SKM-1 treated with dmso at 0.1 percent for 144 hours (cell line): ENCODE measurements around the gene NTRK3.

Experiments used
- DNase-seq: peaks from one replicate; lab custom pipeline; 2025; ENCODE audit not compliant: unreplicated experiment; lab: John Stamatoyannopoulos, UW

Gene NTRK3

GRCh38 chr15:88126695-88127431 is 129.7 kb downstream of the NTRK3 start:
- no peak for DNase-seq

DNA sequence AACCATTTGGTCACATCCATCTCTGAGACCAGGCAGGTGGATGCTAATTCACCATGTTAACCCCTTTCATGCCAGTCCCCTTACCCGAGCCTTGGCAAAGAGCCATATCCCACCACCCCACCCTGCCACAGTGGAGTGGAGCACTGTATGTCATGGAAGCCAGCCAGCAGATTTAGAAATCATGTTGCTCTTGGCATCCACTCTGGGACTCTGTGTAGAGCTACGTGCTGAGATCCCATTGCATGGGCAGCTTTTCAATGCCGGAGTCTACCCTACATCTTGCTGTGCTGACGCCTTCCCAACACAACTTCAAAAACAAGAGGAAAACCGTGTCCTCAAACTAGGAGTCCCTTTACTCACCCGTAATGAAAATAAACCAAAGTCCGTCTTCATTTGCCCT is 131.0 kb downstream of the NTRK3 start:
- no peak for DNase-seq

DNA sequence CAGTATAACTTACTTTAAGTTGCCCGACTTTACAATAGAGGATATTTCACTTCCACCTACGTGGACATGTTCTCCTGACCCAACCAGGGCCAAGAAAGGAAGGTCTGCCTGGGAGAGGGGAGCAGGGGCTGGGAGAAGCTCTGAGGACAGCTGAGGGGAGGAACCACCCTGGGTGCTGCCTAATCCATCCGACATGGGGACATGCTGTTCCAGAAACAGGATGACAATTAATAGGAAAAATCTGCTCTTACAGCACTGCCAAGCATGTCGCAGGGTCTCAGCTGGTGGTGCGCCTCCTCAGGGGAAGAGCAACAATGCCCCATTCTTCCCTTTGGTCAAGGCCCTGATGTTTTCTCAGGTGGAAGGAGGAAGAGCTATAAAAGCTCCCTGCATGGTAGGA is 132.3 kb downstream of the NTRK3 start:
- DNase-seq, result no peak

GRCh38 chr15:88121968-88122530 is 134.5 kb downstream of the NTRK3 start:
- DNase-seq, result no peak

DNA sequence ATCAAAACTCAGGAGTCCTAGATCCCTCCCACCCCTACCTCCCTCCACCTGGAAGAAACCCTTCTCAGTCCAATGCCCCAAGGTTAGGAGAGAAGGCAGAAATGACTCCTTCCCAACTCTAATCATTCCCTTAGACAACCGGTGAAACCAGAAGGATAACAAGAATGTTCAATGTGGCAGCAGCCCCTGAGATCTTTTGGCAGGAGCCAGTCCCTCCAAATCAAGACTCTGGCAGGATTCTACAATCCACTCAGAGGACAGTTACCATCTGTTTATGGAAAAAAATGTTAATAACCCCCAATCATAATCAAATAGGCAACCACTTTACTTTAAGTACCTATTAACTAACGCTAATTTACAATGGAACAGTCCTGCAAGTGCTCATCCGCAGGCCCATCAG is 136.5 kb downstream of the NTRK3 start:
- no peak for DNase-seq

DNA sequence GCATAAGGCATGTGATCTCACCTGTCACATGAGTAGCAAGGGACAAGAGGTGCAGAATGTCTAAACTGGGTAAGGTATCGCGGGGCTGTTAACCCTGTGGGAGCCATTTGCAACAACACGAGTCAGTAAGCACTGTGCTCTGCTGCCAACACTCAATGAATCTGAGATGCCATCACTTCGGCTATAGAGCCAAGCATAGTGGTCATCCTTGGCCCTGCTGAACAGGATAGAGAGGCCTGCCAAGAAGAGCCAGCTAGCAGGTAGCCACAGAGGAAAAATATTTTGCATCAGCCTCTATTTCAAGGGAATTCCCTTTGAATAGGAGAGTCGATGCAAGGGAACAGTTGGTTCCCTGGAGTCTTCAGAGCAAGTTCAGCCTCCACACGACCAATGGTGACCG is 137.8 kb downstream of the NTRK3 start:
- no peak for DNase-seq

DNA sequence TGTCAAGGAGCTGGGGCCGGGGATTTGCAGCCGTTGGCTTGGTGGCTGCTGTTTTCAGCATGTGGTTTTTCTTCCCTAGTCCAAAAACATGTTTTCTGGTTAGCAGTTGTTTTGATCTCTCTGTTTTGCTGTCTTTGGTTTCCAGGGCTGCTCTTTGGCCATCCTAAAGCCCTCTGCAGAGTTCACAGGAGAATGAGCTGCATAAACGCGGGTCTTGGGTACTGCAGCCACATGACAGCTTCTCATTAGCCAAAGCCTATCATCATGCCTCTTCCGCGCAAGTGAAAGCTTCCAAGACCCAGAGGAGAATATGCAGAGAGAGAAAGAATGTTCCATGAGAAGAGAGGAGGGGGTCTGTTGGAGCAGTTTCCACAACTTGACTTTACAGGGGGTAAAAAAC is 138.5 kb downstream of the NTRK3 start:
- no peak for DNase-seq

DNA sequence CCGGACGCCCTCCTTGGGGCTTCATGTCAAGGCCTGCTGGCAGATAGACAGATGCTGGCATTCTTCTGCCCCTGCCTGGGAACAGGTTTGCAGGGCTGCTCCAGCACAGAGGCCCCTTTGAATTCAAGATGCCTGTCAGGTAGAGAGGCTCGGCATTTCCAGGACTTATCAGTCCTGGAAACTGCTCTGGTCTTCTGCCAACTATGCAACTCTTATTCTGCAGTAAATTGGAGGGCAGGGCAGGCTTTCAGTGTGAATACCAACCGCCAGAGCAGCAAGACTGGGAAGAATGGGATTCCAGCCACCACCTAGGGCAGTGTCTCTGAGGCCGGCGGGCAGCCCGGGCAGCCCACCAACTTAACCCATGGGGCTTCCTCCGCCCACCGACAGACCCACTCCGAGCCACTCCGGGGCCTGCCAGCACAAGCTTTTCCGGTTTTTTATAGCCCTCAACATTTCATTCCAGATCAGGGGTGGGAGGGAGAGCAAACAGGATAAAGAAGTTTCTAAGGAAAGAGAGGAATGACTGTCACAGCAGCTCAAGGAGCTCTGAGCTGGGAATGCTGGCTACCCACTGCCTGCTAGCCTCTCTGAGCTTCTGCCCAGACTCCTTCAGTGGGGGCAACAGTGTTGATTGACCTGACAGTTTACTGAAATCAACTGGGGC is 140.9 kb downstream of the NTRK3 start:
- DNase-seq, result no peak

- no peak for DNase-seq
Measured at GRCh38 chr15:88113613-88114308, 142.8 kb downstream of the NTRK3 start.

DNA sequence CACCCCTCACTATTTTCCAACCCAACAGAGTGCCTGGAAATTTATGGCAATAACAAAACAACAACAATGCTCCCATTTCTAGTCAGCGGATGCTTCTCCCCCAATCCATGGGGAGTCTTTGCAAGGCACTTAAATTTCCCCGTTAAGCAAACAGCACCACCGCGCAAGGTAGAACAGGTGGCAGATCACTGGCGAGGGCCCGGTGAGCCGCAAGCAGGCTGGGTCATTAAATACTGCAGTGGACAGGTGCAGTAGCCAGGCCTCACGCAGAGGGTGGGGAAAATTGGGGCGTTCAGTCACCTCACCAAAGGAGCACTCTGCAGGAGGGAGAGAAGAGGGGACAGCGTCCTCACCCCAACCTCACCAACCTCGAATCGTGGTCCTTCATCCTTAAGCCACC is 147.5 kb downstream of the NTRK3 start:
- DNase-seq, result no peak

DNA sequence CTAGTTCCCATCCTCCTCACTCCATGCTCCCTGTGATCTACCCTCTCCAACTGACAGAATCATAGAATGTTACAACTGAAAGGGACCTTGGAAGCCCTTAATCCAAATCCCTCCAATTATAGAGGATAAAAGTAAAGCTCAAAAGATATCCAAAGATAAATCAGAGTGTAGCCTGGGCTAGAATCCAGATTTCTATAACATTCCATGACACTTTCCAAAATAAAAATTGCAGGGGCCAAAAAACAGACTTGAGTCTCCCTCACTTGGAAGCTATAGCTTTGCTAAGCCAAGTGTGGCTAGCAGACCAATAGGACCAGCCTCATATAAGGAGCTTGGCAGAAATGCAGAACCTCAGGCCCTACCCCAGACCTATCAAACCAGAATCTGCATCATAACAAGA is 148.1 kb downstream of the NTRK3 start:
- DNase-seq, result no peak

DNA sequence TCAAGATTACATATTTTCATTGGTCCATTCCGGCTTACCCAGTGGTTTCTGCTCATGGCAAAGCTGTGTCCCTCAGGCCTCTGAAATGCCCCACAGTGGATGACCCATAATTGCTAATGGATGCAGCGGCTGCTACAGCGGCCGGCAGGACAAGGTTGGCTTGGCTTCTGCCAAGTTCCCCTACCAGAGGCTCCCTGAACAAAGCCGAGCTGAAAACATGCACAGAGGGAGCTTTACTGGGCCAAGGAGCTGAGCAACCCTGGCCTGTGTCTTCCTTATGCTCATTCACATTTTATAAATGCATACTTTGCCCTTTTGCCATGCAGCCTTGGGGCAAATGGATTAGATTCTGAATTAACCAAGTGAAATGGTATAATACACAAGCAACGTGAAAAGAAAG is 150.5 kb downstream of the NTRK3 start:
- DNase-seq, result no peak

- no peak for DNase-seq
Measured at GRCh38 chr15:88104357-88104756, 152.2 kb downstream of the NTRK3 start.

- DNase-seq, result no peak
Measured at GRCh38 chr15:88100181-88100580, 156.4 kb downstream of the NTRK3 start.

DNA sequence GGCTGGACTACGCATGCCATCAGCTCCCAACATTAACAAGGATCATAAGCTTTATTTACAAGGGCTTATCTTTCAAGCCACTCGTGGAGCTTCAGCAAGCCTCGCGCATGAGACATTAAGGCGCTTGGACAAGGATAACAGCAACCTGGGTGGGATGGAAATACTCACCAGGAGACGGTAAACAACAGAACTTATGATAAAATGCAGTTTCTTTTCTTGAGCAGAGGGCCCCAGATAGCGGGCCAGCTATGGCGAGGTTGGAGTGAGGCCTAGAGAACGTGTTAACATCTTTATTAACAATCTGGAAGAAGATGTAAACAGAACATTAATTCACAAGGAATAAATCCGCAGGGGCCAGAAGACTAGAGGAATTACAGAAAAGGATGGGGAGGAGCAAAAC is 158.2 kb downstream of the NTRK3 start:
- no peak for DNase-seq

GRCh38 chr15:88091444-88092016 is 165.0 kb downstream of the NTRK3 start:
- DNase-seq, result no peak

DNA sequence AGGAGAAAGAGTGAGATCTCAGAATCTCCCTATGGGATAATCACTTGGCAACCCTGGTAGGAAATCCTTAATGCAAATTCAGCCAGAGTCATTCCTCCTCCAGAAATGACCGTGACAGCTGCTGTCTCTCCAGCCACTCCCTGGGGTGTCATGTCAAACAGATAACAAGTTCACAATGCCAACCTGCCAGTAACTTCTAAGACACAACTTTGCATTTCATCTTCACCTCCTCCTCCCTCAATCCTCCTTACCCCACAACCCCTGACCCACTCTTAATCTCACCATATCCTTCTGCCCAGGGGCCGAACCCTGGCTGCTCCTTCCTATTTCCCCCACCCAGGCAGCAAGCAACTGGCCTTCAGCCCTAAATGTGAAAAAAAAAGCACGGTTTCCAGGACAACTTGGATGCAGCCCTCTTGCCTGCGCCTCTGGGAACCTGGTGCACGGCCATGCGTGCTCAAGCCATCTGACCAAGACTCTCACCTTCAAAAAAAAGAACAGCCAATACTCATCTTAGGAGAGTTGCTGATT is 166.0 kb downstream of the NTRK3 start:
- DNase-seq, result no peak

- no peak for DNase-seq
Measured at GRCh38 chr15:88089731-88090130, 166.8 kb downstream of the NTRK3 start.

DNA sequence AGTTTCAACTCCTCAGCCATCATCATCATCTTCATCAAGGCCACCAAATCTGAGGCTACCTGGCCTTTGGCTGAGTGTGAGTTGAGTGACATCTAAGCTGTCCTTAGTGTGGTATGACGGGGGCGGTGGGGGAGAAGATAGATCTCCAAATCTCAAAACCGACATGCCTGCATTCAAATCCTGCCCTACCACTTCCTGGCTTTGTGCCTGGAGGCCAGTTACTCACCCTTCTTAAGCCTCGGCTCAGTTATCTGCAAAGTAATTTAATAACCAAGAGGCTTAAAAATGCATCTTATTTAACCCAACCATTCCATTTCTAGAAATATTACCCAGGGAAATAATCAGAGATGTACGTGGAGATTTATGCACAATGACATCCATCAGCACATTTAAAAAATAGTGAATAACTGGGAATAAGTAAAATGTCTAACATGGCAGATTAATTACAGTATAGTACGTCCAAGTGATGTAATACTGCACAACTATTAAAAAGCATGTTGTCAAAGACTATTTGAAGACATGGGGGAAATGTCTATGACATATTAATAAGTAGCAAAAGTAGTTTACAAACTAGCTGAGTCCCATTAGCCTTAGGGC is 167.4 kb downstream of the NTRK3 start:
- no peak for DNase-seq

DNA sequence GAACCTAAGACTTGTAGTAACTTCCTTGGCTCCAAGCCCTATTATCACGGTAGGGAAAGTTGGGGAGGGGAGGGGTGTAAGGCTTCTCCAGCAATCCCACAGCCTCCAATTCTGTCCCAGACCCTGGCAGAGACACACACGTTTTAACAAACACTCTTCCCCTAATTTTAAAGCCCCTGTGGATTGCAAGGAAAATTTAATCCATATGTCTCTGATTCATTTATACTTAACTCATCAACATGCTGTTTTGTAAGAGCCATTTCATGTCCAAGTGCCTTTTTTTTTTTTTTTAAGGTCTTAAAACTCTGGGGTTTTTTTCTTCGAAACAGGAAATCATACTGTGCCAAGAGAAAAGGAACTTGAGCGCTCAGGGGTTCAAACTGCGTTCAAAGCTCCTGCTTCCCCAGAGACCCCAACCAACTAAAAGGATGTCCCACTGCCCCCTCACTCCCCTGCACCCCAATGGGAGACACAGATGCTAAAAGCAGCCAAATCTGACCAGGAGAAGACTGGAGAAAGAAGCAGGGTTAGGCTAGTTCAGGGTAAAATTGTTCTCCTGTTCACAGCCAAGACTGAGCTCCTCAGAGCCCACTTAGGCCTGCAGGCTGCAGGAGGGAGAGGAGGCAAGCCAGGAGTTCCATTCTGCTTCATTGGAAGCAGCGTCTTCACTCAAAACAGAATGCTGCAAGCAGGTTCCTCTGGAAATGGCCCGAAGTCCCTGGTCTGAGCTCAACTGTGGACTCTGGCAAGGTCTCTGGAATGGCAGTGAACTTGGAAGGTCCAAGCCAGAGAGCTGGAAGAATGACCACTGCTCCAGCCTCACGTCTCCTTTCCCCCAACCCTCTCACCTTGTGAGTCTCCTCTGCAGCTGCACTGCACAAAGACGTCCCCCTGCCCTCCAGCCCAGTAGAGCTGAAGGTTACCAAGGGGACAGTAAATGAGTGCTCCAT is 172.5 kb downstream of the NTRK3 start:
- DNase-seq, result no peak
